ENCODE measurements around the gene ATP11A. TPM values are rescaled to one million over a fixed set of nuclear protein-coding genes. Genes with fewer than 3 reads are reported as not detected.

The ATP11A gene
- total RNA-seq, 1 donor from 2014 or later, result 211 TPM

- H3K9me3 Mint-ChIP-seq (ENCODE audit: unreplicated experiment), result no peaks in the 10 kb centered on the region
- peaks cover 16% of the 10 kb centered on the region for H3K27me3 Mint-ChIP-seq (ENCODE audit: unreplicated experiment)
- no peak overlapping the region for H3K4me3 Mint-ChIP-seq (ENCODE audit: unreplicated experiment)
- no peak for DNase-seq (ENCODE audit: low spot score)
- H3K36me3 Mint-ChIP-seq (ENCODE audit: low read depth, unreplicated experiment), result peaks cover 57% of the 10 kb centered on the region
- peaks cover 5% of the 10 kb centered on the region for H3K4me1 Mint-ChIP-seq (ENCODE audit: unreplicated experiment)
- TF ChIP-seq CTCF (IDR thresholded peaks at IDR 0.05; ENCODE audit: unreplicated experiment), result no peak
- H3K27ac Mint-ChIP-seq (ENCODE audit: unreplicated experiment), result no peak overlapping the region
Observed at GRCh38 chr13:112810608-112811007, 120.8 kb downstream of the ATP11A start.

GRCh38 chr13:112812306-112813055 is 122.6 kb downstream of the ATP11A start:
- Mint-ChIP-seq H3K4me3 (ENCODE audit: unreplicated experiment) (no peak overlapping the region), H3K27ac (ENCODE audit: unreplicated experiment) (peak overlapping the region; percentile 36), H3K36me3 (ENCODE audit: low read depth, unreplicated experiment) (peaks cover 62% of the 10 kb centered on the region), H3K27me3 (ENCODE audit: unreplicated experiment) (peaks cover 15% of the 10 kb centered on the region), H3K9me3 (ENCODE audit: unreplicated experiment) (no peaks in the 10 kb centered on the region), H3K4me1 (ENCODE audit: unreplicated experiment) (peaks cover 5% of the 10 kb centered on the region)
- TF ChIP-seq CTCF (IDR thresholded peaks at IDR 0.05; ENCODE audit: unreplicated experiment), result no peak
- no peak for DNase-seq (ENCODE audit: low spot score)

- no peak for TF ChIP-seq CTCF (IDR thresholded peaks at IDR 0.05; ENCODE audit: unreplicated experiment)
- Mint-ChIP-seq H3K36me3 (ENCODE audit: low read depth, unreplicated experiment) (peaks cover 72% of the 10 kb centered on the region), H3K4me1 (ENCODE audit: unreplicated experiment) (peaks cover 5% of the 10 kb centered on the region), H3K9me3 (ENCODE audit: unreplicated experiment) (no peaks in the 10 kb centered on the region), H3K27me3 (ENCODE audit: unreplicated experiment) (peaks cover 18% of the 10 kb centered on the region), H3K4me3 (ENCODE audit: unreplicated experiment) (peak overlapping the region; percentile 62), H3K27ac (ENCODE audit: unreplicated experiment) (no peak overlapping the region)
- no peak for DNase-seq (ENCODE audit: low spot score)
Observed at GRCh38 chr13:112813552-112813951, 123.7 kb downstream of the ATP11A start.

GRCh38 chr13:112814905-112815585 is 125.2 kb downstream of the ATP11A start:
- Mint-ChIP-seq H3K9me3 (ENCODE audit: unreplicated experiment) (no peaks in the 10 kb centered on the region), H3K27ac (ENCODE audit: unreplicated experiment) (peak overlapping the region; percentile 59), H3K36me3 (ENCODE audit: low read depth, unreplicated experiment) (peaks cover 77% of the 10 kb centered on the region), H3K4me3 (ENCODE audit: unreplicated experiment) (peak overlapping the region; percentile 72), H3K4me1 (ENCODE audit: unreplicated experiment) (peaks cover 5% of the 10 kb centered on the region), H3K27me3 (ENCODE audit: unreplicated experiment) (peaks cover 16% of the 10 kb centered on the region)
- no peak for TF ChIP-seq CTCF (IDR thresholded peaks at IDR 0.05; ENCODE audit: unreplicated experiment)
- no peak for DNase-seq (ENCODE audit: low spot score)

GRCh38 chr13:112815871-112816270 is 126.0 kb downstream of the ATP11A start:
- peaks cover 73% of the 10 kb centered on the region for H3K36me3 Mint-ChIP-seq (ENCODE audit: low read depth, unreplicated experiment)
- peaks cover 13% of the 10 kb centered on the region for H3K27me3 Mint-ChIP-seq (ENCODE audit: unreplicated experiment)
- peaks cover 5% of the 10 kb centered on the region for H3K4me1 Mint-ChIP-seq (ENCODE audit: unreplicated experiment)
- no peak for TF ChIP-seq CTCF (IDR thresholded peaks at IDR 0.05; ENCODE audit: unreplicated experiment)
- H3K9me3 Mint-ChIP-seq (ENCODE audit: unreplicated experiment), result no peaks in the 10 kb centered on the region
- peak overlapping the region; percentile 59 for H3K27ac Mint-ChIP-seq (ENCODE audit: unreplicated experiment)
- no peak for DNase-seq (ENCODE audit: low spot score)
- H3K4me3 Mint-ChIP-seq (ENCODE audit: unreplicated experiment), result peak overlapping the region; percentile 65

Data from endothelial cell (in vitro differentiated cells).